Non-pigmented ciliary epithelial cell (primary cell): ENCODE results near the gene WDR91.
A peak's percentile ranks its signal among the peaks of the same experiment; 100 is the strongest.

ENCODE experiments used
- DNase-seq: peaks from one replicate; pipeline ENCODE4 v3.0.0-alpha.2; 2010; ENCODE audit warnings: low read depth

Gene WDR91

DNA sequence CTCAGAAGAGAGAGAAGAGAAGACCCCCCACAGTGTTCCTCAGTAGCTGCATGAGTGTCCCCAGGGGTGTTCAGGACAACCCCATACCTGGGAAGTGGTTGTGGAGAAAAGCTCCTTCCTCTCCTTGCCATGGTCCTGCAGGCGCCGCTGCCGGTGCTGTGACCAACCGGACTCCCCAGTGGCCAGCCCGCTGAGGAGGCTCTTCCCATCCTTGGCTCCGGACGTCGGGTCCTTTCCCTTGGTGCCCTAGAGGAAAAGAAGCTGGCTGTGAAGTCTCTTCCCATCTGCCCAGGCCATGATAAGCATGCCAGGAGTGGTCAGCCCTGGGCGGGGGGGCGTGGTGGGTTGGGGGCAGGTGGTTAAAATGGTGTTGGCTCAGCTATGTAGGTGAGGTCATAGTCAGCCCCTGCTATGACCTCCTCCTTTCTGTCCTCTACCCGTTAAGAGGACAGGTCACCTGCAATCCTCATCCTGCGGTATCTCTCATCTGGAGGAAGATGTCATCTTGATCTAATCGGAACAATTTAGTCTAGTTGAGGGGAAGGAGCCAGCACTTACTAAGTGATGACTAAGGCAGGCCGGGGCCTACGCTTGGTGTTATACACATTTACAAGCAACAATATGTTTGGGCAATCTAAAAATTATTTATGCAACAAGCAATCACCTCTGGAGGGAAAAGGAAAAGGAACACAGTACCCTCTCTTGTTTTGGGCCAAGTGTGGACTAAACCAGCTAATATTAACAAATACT lies 13.2 kb downstream of the WDR91 start:
- no peak for DNase-seq

DNA sequence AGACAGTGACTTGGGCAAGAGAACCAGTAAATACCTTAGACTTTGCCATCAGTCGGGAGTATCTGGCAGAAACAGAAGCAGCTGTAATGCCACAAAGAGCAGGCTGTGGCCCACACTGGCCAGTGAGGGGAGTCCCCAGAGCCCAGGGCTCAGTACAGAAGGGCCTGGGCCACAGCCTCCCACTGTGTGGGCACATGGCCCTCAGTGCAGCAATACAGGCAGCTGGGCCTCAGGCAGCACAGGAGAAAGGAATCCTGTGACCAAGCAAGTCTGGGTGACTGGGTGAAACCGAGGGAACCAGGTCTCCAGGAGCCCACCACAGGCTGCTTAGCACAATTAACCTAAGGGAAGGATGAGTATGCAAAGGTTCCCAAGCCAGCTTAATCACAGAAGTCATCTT lies 14.0 kb downstream of the WDR91 start:
- DNase-seq, result no peak

DNA sequence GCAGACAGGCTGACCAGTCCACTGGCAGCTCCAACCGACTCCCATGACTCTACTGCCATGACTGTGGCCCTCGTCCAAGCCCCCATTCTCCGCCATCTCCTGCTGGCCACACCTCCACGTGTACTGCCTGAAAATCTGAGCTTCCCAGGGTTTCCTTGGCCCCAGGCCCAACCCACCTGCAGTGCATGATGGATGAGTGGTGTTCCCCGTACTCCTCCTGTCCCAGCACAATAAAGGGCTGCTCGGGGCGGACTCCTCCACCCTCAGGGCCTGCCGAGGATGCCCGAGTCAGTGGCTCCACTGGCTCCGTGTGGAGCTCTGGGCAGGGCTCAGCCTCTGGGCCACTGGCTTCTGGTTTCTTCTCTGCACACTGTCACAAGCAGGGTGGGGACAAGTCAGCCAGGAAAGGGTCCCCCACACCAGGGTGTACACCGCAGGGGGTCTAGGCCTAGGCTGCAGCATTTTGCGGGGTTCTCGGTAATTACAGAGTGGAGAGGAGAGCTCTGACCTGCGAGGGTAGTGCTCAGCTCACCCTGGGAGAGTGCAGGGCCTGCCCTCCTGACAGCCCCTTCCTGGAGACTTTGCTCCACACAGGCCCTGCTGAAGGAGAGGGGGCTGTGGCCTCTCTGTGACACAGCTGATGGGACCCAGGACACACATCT lies 15.2 kb downstream of the WDR91 start:
- DNase-seq, result no peak

DNA sequence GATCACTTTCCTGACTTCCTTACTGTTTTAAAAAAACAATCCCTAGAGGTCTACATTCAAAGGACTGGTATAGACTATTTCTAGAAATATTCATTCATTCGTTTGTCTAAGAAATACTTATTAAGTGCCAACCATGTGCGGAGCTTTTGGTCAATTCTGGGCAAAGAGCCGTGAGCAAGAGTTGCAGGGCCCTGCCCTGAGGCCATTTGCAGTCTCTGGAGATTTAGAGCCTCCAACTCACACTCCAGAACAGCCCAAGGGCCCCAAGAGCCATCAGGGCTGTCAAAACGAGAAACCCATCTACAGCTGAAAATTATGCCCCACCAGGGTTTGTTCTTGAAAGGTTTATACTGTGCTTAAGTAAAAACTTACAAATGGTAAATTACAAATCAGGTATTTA lies 16.2 kb downstream of the WDR91 start:
- DNase-seq, result no peak

DNA sequence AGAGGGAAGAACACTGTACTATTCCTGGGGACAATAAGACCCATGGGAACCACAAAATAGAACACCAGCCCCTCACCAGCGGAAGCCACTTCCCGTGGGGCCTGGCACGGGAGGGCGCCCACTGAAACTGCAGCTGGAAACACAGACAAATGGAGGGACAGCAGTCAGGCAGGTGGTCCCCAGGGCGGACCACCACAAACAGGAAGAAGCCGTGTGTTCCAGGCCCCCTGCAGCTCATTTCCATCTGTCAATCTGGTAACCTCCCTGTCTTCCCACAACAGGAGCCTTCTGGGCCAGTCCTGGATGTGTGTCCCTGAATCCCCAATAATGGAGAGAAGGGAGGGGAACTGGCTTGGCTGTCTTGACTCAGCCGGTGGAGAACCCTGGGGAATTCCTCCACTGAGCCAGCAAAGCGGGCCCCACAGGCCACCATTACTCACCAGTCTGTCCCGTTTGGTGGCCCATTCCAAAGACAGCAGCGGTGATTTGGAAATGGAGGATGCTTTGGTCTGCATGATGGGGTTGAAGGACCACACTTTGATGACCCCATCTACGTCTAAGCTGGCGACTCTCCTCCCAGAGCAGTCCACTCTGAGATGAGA lies 16.7 kb downstream of the WDR91 start:
- DNase-seq, result no peak

DNA sequence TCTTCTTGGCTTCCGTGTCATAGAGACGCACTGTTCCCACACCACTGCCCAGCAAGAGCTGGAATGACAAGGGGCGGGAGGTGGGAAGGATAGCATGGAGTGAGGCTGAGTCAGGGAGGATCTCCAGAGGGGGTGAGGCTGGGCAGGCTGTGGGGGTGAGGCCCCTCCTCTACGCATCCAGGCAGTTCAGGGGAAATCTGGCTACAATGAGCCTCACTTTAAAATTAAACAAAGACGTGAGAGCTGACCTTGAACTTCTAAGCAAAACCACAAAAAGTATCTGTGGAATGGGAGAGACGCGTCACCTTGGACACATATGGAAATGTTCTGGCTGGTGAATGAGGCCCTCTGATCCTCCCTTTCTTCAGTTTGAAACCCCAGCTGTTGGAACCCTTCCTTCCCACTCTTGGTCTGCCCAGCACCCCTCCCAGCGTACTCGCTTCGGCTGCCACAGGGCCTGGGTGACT lies 17.7 kb downstream of the WDR91 start:
- peak; percentile 93 for DNase-seq

DNA sequence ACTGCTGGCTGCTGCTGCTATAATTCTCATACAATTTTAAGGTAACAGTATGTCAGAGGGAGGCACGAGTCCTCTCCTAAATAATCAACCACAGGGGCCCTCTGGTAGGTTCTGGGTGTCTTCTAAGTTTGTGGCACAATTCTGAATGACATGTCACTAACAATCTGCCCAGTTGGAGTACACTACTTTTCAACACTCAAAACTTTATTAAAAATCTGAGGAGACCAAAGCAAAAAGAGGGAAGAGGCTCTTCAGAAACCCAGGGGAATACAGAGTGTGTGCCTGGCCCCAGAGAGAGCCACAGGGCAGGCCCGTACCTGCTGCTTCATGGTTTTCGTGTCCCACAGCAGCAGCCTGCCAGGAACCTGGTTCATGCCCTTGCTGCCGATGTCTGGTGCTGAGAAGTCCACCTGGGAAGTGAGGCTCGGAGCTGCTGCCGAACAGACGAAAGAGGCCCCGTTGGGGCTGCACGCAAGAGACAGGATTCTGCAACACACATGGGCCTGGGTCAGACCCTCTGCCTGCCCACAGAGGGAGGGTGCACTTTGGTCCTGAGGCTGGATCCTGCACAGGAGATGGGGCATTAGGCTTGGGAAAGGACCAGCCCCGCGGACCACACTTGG lies 18.3 kb downstream of the WDR91 start:
- no peak for DNase-seq

DNA sequence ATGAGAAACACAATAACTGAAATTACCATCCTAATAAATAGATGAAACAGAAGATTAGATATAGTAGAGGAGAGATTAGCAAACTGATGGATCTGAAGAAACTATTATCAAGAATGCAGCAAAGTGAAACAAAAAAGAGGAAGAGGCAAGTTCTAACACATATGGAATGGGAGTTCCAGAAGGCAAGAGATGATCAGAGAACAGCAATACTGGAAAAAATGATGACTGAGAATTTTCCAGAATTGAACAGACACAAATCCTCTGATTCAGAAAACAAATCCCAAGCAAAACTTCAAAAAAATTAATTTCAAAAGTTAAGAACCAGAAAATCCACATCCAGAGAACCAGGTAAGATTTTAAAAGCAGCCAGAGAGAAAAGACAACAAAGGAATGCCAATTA lies 20.6 kb downstream of the WDR91 start:
- DNase-seq, result no peak

DNA sequence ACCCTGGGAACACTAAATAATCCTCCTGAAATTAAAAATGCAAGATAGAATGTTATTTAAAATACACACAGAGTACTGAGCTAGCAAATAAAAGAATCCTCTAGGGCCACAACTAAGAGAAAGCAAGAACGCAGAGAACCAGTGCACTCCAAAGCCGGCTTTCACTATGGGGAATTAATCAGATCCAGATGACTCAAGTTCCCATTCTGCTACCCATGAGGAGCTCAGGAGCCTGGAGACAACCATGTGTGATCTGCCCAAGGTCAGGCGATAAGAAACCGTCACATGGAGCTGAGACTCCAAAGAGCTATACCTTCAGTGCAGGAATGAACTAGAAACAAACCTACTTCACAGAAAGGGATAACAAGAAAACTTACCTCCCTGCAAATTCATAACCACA lies 21.4 kb downstream of the WDR91 start:
- no peak for DNase-seq

DNA sequence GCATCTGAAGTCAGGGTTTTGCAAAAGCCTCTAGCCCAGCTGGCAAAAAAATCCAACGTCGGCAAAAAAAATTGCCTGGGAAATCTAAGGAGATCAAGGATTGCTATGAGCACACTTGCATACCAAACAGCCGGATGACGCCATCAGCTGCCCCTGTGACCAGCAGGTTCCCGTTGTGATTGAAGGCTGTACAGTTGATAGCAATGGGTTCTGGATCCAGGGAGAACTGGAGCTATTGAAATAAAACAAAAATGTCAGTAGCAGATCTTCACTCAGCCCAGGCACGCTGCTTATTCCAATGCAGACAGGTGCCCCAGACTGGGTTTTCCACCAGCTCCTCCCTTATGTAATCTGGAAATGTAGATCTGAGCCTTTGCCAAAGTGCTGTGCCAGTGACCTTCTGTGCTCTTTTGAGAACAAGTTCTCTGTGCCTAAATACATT lies 22.1 kb downstream of the WDR91 start:
- DNase-seq, result no peak

DNA sequence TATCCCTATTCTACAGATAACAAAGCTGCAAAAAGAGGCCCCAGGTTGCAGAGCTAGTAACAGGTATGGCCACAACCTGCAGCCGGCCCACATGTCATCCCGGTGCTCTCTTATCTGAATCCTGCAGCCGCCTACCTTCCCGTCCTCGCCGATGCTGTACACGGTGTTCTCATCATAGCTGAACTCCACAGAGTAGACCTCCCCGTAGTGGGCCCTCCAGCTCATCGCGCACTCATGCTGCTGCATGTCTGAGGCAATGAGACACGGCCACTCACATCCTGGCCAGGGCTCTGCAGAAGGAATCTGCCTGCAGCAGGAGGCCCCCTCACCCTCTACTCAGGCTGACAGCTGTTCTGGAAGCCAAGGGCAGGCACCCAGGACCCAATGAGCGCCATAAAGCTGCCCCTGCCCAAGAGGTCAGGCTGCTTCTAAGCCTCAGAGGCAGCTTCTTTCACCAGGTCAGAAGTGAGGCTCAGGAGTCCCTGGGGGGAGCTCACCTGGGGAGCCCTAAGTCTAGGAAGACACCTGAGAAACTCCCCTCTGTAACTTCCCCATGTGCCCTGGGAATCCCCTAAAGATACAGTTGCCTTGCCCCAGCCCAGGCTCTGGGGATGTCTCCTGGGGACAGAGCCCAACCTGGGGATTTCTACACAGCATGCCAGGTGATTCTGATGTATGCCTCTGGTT lies 22.9 kb downstream of the WDR91 start:
- DNase-seq, result no peak

DNA sequence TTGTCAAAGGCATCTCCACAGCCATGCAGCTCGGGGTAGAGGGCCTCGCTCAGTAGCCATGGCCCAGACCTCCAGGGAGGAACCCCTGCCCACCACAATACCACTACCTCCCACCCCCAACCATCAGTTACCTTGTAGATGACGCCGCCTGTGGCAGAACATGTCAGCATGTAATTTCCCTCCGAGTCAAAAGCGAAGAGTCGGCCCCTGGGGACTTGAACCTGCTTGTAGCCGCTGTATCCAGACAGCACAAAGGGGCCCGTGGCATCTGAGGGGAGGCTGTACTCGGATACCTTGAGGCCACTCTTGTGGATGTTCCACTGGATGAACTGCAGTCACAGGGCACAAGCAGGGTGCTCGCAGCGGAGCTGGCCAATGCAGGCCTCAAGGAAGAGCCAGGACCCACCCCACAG lies 24.5 kb downstream of the WDR91 start:
- DNase-seq, result no peak

DNA sequence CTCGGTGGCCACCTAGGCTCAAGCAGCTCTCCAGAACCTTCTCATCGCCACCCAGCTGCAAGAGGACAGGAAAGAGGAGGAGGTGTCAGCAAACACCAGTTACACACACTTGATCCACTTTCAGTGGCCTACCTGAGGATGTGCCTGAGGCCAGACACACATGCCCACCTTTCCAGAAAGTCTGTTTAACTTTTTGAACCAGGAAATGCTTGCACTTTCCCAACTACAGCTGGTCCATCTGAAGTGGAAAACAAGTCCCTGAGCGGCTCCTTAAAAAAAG lies 25.1 kb downstream of the WDR91 start:
- no peak for DNase-seq

DNA sequence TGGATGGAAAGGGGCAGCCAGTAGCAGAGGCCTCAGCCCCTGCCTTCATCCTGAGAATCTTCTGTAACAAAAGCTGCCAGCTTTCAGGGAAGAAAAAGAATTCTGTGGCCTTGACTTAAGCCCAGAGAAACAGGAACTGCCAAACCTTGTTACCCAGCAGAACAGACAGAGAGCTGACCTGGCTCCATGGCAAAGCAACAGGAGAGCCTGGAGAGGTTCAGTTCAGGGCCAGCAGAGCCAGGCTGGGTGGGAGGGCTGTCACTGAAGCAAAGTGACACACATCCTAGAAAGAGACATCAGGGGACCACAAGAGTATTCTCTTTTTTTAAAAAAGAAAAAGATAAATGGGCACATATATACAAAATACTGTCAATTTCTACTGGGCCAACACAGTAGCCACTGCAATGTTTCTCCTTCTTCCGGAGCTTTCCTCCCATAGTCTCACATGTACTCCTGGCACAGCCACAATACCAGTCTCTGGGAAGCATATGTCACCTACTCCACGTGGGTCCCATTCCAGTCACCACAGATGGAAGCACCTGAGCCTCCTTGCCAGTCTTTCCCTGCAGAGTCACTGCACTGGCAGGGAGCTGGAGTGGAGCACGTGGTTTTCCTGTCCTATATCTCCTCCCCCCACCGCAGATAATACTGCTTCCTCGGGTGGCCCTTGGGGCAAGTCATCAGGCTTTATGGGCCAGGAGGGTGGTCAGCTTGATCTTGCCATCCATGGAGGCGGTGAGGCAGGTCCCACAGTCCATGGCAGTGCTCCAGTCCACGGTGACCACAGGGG lies 25.7 kb downstream of the WDR91 start:
- DNase-seq, result no peak

DNA sequence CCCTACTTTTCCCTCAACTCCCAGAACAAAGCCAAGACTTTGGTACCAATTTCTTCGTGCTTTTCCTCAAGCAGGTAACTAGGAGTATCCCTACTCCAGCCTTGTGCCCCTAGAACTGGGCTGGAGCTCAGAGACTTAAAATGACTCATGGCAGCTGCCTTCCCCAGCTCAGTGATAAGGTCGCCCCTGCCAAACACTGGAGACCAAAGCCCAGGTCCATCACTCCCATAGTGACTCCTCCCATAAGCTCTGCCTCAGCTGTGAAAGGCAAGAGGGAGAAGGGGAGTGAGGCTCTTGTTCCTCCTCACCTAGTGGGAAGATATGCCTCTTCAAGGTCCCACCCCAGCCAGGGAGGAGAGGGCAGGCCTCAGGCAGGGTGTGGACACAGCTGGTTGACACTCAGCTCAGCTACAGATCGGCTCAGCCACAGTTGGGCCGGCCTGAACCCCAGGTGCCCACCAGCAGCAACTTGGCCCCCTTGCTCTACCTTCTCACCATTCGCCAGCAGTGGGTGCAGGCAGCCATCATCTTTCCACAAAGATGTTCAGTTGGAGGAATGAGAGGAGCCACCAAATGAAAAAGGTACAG lies 27.0 kb downstream of the WDR91 start:
- no peak for DNase-seq

DNA sequence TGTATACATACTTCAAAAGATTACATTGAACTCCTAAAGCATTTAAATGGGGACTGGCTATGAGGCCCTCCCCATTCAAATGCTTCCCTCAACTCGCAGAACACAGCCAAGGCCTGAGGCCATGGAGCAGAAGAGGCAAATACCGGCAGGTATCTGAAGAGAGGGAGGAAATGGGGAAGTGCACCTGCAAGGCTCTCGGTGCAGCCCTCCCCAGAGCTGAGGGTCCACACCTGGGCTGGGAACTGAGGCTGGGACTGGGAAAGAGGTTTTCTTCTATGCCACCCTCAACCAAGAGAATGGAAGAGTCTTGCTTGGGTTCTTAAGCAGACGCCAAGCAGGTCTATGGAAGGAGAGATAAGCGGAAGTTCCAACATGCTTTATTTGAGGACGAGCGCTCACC lies 27.8 kb downstream of the WDR91 start:
- DNase-seq, result no peak

DNA sequence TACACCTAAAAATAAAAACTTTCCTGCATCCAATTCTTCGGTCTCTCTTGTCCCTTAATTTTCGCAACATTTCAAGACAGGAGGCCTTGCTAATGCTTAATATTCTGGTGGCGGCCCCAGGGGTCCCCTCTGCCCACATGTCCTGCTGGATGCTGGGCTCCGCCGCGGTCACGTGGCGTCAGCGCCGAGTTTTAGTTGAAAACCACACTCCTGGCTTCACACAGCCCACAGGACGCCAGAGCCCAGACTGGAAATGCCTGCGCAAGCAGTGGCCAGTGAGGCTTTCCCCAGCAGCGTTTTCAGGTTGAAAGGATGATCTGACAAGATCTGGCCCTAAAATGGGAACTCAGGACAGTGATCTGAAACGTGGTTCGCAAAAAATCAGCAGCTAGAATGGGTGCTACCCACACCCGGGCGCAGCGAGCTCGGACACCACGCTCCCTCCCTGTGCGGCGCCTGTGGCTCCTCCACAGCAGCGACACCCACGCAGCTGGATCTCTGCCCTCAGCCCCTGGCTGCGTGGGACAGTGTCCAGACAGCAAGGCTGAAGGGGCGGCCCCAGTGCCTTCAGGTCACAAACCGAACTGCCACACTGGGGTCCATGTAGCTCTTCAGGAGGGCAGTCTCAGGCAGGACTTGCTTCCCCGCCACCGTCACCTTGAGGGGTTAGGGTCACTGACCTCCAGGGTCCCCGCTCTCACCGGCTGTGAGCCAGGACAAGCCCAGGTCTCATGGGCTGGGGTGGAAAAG lies 29.2 kb downstream of the WDR91 start:
- no peak for DNase-seq

DNA sequence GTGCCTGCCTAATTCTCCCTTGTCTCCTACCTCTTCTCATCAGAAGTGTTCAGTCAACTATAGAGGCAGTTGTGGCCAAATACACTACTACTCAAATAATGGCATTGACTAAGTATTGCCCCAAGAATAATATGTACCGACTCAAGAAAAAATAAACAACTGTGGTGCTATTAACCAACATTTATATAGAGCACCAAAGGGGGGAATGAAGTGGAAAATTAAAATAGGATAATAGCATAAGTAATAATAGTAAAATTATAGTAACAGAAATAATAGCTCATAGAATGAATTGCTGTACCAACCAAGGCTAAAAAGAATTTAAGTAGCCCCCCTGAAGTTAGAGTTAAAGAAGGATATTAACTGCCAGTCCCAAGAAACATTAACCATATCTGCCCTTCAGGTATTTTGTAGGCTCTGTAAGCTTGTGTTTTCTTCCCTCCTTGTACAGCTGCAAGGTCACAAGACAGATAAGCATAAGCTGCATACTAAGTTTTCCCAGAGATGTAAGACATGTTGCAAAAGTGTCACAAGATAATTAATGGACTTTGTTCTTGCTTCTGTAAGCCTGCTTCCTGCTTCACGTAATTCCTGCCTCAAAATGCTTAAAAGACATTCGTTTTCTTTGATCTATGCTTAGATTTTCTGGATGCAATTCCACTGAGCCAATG lies 29.9 kb downstream of the WDR91 start:
- DNase-seq, result no peak

DNA sequence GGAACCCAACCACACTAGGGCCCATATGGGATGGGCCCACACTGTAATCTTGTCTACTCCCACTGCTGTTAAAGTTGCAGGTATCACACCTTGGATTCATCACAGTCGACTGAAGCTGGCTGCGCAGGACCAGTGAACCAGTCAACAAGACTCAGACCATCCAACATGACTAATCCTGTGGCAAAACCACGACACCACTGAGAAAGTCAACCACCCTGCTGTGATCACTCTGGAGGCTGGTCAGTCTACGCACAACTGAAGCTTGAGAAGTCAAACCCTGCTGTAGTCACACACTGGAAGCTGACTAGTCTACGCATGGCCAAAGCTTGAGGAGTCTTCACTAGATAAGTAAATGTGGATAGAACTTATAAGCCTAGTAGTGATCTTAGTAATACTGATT lies 31.2 kb downstream of the WDR91 start:
- no peak for DNase-seq

DNA sequence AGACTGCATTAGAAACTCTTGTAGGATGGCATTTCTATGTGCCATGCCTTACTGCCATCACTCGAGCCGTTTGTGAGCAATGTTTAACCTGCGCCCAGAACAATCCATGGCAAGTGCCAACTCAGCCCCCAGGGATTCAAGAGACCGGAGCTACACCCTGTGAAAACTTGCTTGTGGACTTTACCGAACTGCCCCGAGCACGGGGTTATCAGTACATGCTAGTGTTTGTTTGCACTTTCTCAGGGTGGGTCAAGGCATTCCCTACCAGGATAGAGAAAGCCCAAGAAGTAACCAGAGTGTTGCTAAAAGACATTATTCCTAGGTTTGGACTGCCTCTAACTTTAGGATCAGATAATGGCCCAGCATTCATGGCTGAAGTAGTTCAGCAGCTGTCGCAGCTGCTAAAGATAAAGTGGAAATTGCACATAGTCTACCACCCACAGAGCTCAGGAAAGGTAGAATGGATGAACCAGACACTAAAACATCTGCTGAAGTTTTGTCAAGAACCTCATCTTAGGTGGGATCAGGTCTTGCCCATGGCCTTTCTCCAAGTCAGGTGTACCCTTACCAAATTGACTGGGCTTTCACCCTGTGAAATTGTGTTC lies 31.9 kb downstream of the WDR91 start:
- DNase-seq, result no peak
